Kidney (tissue), 14 donors: ENCODE data around the gene RALGPS1. TPM values are rescaled to one million over a fixed set of nuclear protein-coding genes. Genes with fewer than 3 reads are reported as not detected.

Experiments
- DNase-seq, 5 donors: peaks; one replicate each; pipeline ENCODE4 v3.0.0-alpha.2; 2013 to 2020
- FAIRE-seq: peaks from 2 replicates; lab custom pipeline; 2012; peaks lifted over from hg19 to GRCh38; lab: Jason Lieb, UNC
- H3K27ac ChIP-seq, 2 donors: one replicate each; pipeline ENCODE4 v1.7.0; 2013; ENCODE audit warnings: low read depth in 2 of 2, low read length in 2 of 2, inconsistent platforms in 1 of 2
- H3K27me3 ChIP-seq: one replicate; pipeline ENCODE4 v1.7.1; 2013; ENCODE audit warnings: low read length, inconsistent platforms; ENCODE audit not compliant: control insufficient read depth, insufficient read depth
- H3K36me3 ChIP-seq, 3 donors: one replicate each; pipeline versions ENCODE4 v1.7.0 to v1.7.1; 2013; ENCODE audit warnings: low read length in 3 of 3, control low read depth in 1 of 3, inconsistent platforms in 1 of 3; ENCODE audit not compliant: insufficient read depth in 3 of 3, control insufficient read depth in 2 of 3
- H3K4me1 ChIP-seq, 3 donors: one replicate each; pipeline versions ENCODE4 v1.7.0 to v1.7.1; 2013; ENCODE audit warnings: low read length in 3 of 3, inconsistent platforms in 1 of 3, low read depth in 1 of 3; ENCODE audit not compliant: control insufficient read depth in 2 of 3, insufficient read depth in 2 of 3
- H3K4me3 ChIP-seq, 3 donors: one replicate each; pipeline versions ENCODE4 v1.7.0 to v1.8.1; 2013; ENCODE audit warnings: low read length in 3 of 3, control low read depth in 1 of 3, inconsistent platforms in 1 of 3
- H3K9ac ChIP-seq, 3 donors: one replicate each; pipeline versions ENCODE4 v1.7.0 to v1.7.1; 2013; ENCODE audit warnings: low read length in 3 of 3, control low read depth in 1 of 3, inconsistent platforms in 1 of 3
- H3K9me3 ChIP-seq, 3 donors: one replicate each; pipeline versions ENCODE4 v1.7.0 to v1.7.1; 2013; ENCODE audit warnings: low read length in 3 of 3, control low read depth in 1 of 3, inconsistent platforms in 1 of 3; ENCODE audit not compliant: control insufficient read depth in 2 of 3, insufficient read depth in 1 of 3
- intact Hi-C: fragments of 100-400 bp; cut with DNase I; formaldehyde crosslinking; loops from one replicate; pipeline ENCODE4 v1.11.1; 2022
- polyA plus RNA-seq: library from polyadenylated mRNA; stranded (reverse); fragments of 350-450 nt; fragmentation: Illumina TruSeq; extraction: RNeasy Lipid Tissue Mini Kit (QIAGEN cat#74804); gene quantifications from one replicate; pipeline ENCODE4 v1.2.3, GENCODE V29; 2014; ENCODE audit warnings: low read depth, low replicate concordance; ENCODE audit not compliant: insufficient read depth
- total RNA-seq: library from RNA; stranded (reverse); fragmentation: NEBNext Ultra II Directional; extraction: Animal tissue kit (Norgen Biotek cat#: 25700); gene quantifications from one replicate; pipeline ENCODE4 v1.2.1, GENCODE V29; 2021
- TF ChIP-seq, protein P1 (sequence below): IDR thresholded peaks from 3 replicates; pipeline ENCODE4 v1.5.1; 2012; ENCODE audit warnings: mild to moderate bottlenecking, moderate library complexity, borderline replicate concordance; ENCODE audit not compliant: insufficient read depth; ENCODE audit errors: extremely low read depth
- donor health status: control.
- donor health status: control.
- donor health status: control.
- donor health status: control.
- donor health status: control.
- donor health status: DM: yes; HTN: yes; CAD: no.
- donor health status: Normal renal cell carcinoma (clear cell type).

Gene RALGPS1
- total and polyA plus RNA-seq, 2 donors from 2014 or later: 9.4 to 25.2 TPM

DNA sequence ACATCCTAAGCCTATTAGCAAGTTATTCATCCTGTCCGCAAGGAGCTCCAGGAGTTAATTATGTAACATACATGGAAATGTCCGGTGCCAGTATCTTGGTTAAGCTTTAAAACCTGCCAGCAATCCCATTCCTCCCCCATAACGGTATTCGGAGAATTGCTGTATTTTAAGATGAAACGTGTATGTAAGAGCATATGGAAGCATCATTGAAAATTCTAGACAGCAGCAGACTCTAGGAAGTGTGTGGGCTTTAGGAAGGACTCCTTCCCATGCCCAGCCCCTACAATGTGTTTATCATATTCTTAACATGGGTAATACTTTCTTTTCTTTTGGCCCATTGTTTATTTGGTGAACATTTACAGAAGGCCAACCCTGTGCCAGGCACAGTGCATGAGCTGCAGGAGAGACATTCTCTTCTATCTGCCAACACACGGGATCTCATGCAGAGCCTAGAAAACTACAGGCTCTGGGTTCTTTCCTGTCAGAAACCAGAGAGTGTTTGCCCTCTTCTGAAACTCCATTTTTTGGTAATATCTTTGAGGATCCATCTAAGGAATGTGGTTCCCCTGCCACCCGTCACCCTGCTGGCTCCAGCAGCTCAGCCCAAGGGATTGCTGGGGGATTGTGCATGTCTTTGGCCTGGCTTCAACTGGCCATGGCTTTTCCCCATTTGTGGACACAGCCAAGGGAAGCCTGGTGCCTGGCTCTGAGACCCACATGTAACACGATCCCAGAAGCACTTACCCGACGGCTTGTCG is 192.8 kb downstream of the RALGPS1 start:
- DNase-seq: no peak
- no peak overlapping the region for H3K27ac ChIP-seq
- intact Hi-C loops: no loop called here
- H3K27me3 ChIP-seq: no peaks in the 10 kb centered on the region
- H3K4me1 ChIP-seq: peaks cover 0 to 5% (median 0%) of the 10 kb centered on the region in 3 donors
- H3K36me3 ChIP-seq: no peaks in the 10 kb centered on the region
- FAIRE-seq: no peak
- H3K9ac ChIP-seq: no peak overlapping the region
- no peak overlapping the region for H3K4me3 ChIP-seq
- TF ChIP-seq, protein P1, sequence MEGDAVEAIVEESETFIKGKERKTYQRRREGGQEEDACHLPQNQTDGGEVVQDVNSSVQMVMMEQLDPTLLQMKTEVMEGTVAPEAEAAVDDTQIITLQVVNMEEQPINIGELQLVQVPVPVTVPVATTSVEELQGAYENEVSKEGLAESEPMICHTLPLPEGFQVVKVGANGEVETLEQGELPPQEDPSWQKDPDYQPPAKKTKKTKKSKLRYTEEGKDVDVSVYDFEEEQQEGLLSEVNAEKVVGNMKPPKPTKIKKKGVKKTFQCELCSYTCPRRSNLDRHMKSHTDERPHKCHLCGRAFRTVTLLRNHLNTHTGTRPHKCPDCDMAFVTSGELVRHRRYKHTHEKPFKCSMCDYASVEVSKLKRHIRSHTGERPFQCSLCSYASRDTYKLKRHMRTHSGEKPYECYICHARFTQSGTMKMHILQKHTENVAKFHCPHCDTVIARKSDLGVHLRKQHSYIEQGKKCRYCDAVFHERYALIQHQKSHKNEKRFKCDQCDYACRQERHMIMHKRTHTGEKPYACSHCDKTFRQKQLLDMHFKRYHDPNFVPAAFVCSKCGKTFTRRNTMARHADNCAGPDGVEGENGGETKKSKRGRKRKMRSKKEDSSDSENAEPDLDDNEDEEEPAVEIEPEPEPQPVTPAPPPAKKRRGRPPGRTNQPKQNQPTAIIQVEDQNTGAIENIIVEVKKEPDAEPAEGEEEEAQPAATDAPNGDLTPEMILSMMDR: no peak
- H3K9me3 ChIP-seq: no peaks in the 10 kb centered on the region

DNA sequence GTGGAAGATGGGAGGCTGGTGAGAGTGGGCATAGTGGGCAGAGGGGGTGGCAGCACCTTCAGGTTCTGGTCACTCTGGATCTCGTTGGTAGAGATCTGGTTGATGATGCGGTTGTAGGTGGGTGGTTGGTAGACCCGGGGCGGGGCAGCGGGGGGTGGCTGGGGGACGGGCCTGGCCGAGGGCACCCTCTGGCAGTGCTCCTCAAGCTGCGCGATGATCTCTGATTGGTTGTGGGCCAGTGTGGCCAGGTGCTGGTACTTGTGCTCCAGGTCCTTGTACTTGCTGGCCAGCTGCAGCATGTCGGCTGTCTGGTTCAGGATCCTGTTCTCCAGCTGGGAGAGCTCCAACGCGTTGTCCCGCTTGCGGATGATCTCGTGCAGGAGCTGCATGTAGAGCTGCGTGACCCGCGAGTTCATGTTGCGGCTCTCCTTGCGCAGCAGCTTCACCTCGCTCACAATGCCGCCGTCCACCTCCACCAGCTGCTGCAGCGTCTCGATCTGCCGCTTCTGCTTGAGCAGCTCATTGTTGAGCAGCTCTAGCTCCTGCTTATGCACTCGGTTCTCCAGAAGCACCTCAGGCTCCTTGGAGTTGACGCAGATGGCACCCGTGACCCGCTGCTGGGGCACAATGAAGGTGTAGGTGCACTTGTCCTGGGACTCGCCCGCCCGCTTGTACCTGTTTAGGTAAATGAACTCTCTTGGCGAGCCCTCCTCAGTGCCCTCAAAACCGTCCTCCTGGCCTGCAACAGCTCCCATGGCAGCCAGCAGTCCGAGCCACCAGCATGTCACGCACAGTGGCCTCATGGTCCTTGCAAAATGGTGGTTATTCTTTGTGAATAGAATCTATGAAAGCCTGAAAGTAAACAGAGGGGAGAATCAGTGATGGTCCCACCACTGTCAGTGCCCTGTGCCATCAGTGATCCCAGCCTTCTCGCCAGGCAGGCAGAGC is 193.6 kb downstream of the RALGPS1 start:
- no peaks in the 10 kb centered on the region for H3K9me3 ChIP-seq
- intact Hi-C loops: no loop called here
- no peaks in the 10 kb centered on the region for H3K27me3 ChIP-seq
- H3K27ac ChIP-seq: no peak overlapping the region
- no peaks in the 10 kb centered on the region for H3K36me3 ChIP-seq
- FAIRE-seq (no peak), DNase-seq (no peak)
- H3K4me1 ChIP-seq: peaks cover 0 to 5% (median 0%) of the 10 kb centered on the region in 3 donors
- H3K4me3 ChIP-seq: no peak overlapping the region
- TF ChIP-seq, protein P1: no peak
- no peak overlapping the region for H3K9ac ChIP-seq

DNA sequence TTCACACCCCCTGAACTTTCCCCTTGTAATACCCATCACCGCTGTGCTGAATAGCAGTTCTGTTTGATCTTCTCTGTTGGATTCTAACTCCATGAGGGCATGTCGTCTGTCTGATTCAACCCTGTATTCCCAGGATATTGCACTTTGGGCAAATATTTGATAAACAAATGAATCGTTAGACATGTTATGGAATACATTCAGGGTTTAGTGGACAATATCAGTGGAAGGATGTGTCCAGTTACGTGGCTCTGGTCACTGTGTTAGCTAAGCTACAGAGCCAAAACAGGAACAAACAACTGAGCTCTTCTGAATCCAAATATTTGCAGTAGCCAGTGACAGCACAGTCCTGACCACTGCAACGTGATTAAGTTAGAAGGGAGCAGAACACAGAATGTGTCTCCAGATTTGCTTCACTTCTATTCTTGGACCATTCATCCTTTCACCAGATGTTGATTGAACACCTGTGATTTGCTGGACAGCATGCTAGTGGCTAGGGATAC is 194.7 kb downstream of the RALGPS1 start:
- Histone ChIP-seq H3K4me1 (no peaks in the 10 kb centered on the region), H3K9ac (no peak overlapping the region), H3K27me3 (no peaks in the 10 kb centered on the region), H3K27ac (no peak overlapping the region), H3K4me3 (no peak overlapping the region), H3K36me3 (no peaks in the 10 kb centered on the region), H3K9me3 (no peaks in the 10 kb centered on the region)
- intact Hi-C loops: no loop called here
- FAIRE-seq: no peak
- TF ChIP-seq, protein P1: no peak
- DNase-seq: no peak
